ENCODE data around the gene C2CD4A. TPM values are rescaled to one million over a fixed set of nuclear protein-coding genes. Genes with fewer than 3 reads are reported as not detected.

Gene C2CD4A
- total RNA-seq, 1 experiment from 2014 or later, result 0.26 TPM

DNA sequence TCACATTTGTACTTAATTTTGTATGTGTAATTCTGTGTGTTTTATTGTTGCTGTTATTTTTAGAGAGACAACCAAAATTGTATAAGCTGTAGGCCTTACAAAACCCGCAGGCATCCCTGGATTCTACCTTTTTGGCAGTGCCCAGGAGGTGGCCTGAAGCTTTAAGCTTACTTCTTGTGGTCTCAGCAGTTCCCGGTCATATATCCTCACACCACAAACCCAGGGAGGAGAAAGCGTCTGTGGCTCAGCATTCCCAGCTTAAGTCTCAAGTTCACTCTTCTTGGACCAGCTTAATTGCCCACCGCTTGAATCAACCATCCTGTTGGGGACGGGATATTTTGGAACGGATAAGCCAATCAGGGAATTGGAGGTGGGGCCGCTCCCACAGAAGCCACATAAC, 36.7 kb downstream of the C2CD4A start:
- DNase-seq (ENCODE audit: low spot score), result no peak

DNA sequence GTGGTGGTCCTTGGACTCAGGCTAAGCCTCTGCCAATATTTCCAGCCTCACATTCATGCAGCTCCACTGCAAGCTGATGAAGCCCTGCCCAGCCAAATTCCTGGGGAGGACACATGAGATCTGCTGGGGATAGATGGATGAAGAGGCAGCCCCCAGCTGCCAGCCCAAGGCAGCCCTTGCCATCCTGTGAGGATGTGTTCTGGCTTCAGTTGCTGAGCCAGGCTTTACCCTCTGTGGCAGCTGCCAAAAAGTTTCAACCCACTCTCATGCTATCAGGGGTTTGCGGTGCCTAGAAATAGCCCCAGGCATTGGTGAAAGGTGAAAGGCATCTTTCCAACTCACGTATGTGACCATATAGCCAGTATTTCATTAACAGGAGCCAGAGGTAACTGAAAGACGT, 37.6 kb downstream of the C2CD4A start:
- no peak for DNase-seq (ENCODE audit: low spot score)

DNA sequence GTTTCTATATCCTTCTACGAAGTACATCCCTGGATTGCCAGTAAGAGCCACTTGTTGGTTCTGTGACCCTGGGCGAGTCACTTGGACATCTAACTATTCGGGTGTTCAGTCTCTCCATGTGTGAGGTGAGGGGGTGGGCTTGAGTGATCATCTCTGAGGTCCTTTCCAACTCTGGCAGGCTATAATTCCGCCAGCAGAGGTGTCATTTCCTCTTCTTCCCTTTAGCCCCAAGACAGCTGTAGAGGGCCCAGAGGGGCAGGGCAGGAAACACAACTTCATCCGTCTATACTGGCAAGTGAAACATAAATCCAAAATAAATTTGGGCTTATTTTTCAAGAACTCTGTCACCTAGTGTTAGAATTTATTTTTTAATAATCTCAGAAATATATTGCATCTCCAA, 38.1 kb downstream of the C2CD4A start:
- no peak for DNase-seq (ENCODE audit: low spot score)

DNA sequence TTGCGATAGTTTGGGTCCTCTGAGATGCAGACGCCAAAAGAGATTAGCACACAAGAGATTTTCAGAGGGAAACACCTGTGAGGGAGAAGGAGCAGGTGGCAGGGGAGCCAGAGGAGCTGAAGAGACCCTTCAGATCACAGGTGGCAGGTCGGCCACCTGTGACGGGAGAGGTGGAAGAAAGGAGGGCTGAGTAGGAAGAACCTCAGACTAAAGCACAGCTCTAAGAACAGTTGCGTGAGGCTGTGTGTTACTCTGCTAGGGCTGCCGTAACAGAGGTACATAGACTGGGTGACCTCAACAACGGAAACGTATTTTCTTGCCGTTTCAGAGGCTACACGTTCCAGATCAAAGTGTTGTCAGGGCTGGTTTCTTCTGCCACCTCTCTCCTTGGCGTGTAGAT, 38.5 kb downstream of the C2CD4A start:
- DNase-seq (ENCODE audit: low spot score), result no peak

DNA sequence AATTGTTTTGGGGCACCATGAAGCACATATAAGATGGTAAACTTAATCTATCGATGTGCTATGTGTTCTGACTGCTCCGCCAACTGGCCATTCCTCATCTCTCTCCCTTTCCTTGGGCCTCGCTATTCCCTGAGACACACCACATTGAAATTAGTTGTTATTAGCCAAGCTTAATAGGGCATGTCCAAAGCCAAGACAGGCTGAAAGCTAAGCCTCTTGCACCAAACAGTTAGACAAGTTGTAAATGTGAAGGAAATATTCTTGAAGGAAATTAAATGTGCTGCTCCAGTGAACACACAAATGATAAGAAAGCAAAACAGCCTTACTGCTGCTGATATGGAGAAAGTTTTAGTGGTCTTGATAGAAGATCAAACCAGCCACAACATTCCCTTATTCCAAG, 39.3 kb downstream of the C2CD4A start:
- DNase-seq (ENCODE audit: low spot score), result no peak

DNA sequence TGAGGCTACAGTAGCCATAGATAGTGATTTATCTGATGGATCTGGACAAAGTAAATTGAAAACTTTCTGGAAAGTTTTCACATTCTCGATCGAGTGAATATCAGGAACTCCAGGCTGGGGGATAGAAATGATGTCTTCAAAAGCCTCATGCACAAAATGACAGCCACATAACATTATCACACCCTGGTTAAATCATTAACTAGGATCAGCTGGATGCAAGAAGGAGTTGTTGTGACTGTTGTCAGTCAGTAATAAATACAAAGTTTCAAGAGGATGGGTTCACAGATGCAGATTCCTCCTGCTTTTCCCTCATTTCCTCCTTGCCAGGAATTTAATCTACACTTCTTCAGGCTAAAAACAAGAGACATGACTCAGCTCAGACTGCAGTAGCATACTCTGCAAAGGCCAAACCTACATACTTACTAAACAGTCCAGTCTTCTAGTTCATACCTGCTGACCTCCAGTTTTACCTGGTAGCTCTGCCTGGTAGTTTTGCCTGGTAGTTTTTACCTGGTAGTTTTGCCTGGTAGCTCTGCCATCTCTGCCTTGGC, 40.9 kb downstream of the C2CD4A start:
- DNase-seq (ENCODE audit: low spot score), result no peak

DNA sequence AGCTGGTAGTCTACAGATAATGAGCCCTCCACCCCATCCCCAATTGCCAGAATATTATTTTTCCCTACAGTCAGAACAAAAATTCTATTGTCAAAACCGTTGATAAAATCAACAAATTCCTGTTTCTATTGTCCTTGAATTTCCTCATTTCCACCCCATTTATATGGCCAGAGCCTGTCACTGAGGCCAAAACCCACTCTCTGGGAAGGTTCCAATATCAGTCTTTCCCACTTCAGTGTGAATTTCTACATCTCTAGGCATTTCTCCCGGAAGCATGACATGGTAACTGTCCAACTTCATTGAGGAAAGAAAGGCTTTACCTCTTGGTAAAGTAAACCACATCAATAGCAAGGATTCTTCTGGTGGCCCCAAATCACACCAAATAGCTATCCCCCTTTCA, 41.6 kb downstream of the C2CD4A start:
- no peak for DNase-seq (ENCODE audit: low spot score)

DNA sequence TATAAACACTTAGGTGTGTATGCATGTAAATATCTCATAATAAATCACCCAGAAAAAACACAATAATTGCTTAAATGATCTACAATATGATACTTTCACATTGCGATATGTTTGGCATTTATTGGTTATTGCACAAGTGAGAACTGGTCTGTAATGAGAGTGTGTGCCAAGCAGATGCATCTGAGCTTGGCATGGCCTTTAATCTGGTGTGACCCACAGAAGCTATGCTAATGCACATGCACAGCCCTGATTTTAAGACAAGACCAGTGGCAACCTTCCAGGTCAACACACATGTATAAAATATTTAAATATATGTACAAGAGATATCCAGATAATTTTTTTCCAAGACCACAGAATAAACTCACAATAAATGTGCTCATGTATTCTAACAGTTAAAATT, 42.7 kb downstream of the C2CD4A start:
- DNase-seq (ENCODE audit: low spot score), result no peak

DNA sequence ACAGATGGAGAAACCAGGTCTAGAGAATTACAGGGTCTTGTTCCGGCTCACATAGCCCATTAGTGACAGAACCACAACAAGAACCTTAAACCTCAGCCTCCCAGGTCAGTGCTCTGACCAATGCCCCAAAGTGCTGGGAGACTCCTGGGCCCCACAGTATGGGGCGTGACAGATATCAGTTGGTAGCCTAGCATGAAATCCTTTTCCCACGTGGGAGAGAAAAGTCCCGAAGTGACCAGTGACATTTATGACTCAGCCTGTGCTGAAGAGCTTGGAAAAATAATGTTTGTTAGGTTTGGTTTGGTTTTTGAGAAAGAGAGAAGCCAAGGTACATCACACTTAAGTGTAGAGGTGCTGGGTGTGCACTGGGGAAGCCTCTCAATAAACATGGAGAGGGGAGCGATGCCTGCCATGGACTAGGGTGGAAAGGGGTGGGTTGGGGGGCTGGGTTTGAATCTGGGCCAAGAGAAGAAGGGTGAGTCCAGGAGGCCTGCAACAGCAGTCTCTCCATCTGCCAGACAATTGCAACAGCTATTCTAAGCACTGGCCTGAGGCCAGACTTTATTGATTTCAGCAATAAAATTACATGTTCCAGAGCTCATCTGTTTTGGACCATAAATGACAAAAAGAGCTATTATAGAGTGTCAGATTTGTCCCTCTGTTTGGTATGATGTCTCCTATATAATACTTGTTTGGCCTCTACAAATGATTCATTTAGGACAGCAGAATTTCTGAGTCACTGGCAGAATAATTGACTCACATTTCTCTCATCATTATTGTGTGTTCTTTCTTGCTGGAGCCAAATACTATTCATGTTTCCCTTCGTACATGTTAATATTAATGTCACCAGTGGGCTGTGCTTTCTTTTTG, 43.4 kb downstream of the C2CD4A start:
- DNase-seq (ENCODE audit: low spot score), result peak; percentile 60

DNA sequence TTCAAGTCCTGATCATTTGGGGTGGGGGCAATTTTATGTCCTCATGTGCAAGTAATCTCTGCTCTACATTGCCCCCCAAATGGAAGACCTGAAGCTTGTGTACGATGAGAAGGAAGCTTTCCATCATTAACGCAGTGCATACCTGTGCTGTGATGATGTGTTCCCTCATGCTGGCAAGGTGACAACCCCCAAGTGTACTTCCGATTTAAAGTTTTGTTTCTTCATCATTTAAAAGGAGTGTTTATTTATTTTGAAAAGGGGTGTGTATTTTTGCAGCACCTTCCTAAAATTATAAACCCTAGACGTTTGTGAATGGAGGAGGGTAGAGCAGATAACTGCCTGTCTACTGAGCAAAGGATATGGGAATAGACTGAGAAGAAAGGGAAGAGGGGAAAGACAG, 45.3 kb downstream of the C2CD4A start:
- DNase-seq (ENCODE audit: low spot score), result no peak

DNA sequence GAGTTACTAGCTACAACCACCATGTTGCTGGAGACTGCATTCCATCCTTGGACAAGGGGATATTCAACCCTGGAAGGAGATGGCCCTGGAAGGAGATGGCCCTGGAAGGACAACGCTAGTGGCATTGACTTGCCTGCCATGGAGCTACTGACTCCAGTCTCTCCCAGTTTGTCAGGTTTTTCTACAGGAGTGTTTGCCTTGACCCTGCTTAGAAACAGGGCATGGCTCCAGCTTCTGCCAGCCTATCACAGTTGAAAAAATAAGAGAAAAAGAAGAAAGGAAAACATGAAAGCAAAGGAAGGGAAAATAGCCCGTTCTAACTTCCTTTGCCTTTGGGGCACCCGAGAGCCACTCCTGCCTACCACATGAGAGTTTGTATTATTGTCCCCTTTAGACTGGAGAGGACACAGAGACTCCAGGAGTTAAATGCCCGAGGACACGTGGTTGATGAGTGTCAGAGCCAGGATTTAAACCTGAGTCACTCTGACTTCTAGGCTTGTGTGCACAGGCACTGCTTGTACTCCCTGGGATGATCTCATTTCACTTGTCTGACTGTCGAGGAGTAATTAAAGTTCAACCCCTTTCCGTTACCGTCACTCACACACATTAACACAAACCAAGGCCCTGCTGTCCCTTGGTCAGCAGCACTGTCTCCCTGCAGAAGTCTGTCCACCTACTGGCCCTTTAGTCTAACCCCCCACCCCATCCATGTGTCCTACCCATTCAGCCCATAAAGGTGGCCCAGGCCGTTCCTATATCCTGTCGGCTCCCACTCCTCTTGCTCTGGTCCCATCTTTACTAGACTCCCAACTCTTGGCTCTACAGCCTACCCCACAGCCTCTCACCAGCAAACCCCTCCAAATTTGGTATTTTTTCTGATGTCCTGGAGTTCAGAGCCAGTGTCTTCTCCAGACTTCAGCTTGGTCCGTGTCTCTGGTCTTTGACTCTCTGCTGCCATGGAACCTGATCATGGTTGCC, 46.1 kb downstream of the C2CD4A start:
- DNase-seq (ENCODE audit: low spot score), result peak; percentile 88

DNA sequence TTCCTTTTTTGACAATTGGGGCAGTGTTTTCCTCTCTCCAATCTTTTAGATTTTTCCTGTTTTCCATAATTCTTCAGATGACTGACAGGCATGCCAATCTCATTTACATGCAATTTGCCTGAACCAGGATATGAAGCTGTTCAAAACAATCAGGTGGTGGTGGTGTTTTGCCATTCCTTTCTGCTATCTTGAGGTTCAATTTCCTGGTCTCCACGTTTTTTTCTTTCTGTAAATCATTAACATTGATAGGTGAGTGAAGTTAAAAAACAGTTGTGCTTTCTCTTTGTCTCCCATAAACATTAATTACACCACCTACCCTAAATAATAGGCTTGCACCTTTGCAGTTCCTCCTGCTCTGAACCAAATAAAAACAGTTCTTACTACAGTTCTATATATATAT, 49.1 kb downstream of the C2CD4A start:
- no peak for DNase-seq (ENCODE audit: low spot score)

DNA sequence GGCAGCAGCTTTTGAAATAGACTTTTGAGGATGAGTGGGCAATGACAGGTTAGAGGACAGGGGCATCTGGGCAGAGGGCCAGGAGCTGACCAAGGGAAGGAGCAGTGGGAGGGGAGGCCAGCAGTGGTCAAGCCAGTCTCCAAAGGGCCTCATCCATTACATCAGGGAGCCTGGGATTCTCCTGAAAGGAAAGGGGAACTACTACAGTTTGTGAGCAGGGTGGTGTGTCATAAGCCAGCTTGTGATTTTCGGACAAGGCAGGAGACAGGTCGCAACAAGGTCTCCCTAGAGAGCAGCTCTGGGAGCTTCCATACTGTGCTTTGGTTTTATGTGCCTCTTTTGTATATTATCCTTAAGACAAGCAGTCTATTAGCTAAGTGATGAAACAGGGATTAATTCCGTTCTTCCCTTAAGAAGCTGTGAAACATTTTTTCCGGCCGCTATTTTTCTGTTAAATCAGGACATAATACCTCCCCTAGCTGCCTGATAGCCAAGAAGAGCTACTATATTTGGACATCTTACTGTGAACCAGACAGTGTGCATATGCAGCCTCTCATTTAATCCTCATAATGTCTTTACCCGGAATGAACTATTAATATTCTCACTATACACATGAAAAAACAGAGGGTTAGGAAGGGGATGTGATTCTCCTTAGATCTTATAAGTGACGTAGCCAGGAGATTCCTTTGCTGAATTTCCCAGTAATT, 51.9 kb downstream of the C2CD4A start:
- no peak for DNase-seq (ENCODE audit: low spot score)

DNA sequence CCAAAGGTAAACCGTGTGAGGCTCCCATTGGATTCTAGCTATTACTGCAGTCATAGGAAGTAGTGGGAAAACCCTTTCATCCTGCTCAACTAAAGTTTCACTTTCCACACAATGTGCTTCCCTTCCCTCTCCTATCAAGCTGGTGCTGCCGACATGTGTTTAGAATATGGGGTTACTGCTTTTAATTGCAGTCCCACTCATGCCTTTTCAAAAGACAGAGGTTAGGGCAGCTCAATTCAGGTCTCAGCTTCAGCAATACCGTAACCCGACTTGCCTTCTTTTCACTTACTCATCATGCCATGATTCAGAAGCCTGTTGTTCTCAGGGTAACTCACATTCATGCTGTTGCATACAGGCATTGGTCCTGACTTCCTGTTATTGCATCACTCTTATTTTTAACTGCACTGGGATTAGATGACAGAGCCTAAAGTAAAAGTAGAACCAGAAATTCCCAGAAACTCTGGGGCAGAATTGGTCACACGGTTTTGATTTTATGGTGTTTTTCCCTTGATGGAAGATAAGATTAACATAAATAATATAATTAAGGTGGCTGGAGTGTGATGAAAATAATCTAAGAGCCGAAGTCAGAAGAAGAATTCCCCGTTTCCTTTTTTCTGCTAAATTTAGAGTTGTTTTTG, 52.6 kb downstream of the C2CD4A start:
- DNase-seq (ENCODE audit: low spot score), result peak; percentile 90

DNA sequence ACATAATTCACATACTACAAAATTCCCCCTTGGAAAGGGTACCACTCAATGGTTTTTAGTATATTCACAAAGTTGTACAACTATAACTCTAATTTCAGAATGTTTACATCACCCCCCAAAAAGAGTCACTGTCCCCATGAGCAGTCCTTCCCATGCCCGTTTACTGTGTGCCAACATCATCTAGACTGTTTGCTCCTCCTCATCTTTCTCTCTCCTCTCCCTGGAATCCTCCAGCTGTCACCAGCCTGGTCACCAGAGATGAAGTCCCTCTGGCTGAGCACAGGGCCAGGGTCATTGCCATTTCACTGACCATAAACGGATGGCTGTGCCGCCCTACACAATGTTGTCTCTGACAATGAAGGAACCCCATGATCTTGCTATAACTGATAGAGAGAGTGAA, 53.1 kb downstream of the C2CD4A start:
- no peak for DNase-seq (ENCODE audit: low spot score)

Other genes with a start within 250 kb of the C2CD4A start
- 25.9 and 47.1 TPM in 2 replicates for gene VPS13C, start 6.5 kb upstream of the C2CD4A start, total RNA-seq (2014; rRNA removed; shearing (Covaris generic))
- gene C2CD4B, start 98.3 kb downstream of the C2CD4A start, total RNA-seq (2014; rRNA removed; shearing (Covaris generic)), result not detected in 2 replicates